HCT116 (cell line): ENCODE data around the gene ELN. TPM values are rescaled to one million over a fixed set of nuclear protein-coding genes. Genes with fewer than 3 reads are reported as not detected.

Experiments used
- EGR1 ChIP-seq: IDR thresholded peaks from 2 replicates; pipeline ENCODE4 v1.6.1; 2012; ENCODE audit warnings: low read depth
- SIN3A ChIP-seq: IDR thresholded peaks from 2 replicates; pipeline ENCODE4 v1.6.1; 2012; ENCODE audit warnings: low read depth
- ZNF274 ChIP-seq: fragments of 200-500 bp; sonication (Bioruptor generic); IDR thresholded peaks from 2 replicates; pipeline ENCODE4 v1.6.1; 2014; ENCODE audit warnings: mild to moderate bottlenecking, low read depth, low read length, inconsistent platforms
- total RNA-seq: library from RNA; stranded (reverse); gene quantifications from one replicate; pipeline ENCODE4 v1.2.1, GENCODE V29; 2021; ENCODE audit not compliant: unreplicated experiment
- TF ChIP-seq, protein P1 (sequence below): IDR thresholded peaks from 2 replicates; pipeline ENCODE4 v1.6.1; 2012; ENCODE audit warnings: low read depth

ELN gene
- total RNA-seq, 1 experiment from 2014 or later = 0.17 TPM

DNA sequence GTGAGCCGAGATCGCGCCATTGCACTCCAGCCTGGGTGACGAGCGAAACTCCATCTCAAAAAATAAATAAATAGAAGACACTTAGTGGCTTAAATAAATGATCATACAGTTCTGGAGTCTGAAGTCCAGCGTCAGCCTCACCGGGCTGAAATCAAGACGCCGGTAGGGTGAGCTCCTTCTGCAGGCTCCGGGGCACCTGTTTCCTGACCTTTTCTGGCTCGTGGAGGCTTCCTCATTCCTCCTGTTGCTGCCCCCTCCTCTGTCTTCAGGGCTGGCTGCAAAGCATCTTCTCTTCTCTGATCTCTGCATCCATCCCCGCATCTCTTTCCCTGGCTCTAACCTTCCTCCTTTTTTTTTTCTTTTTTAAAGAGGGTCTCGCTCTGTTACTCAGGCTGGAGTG is 88.4 kb downstream of the ELN start (continued):
- TF ChIP-seq, protein P1, sequence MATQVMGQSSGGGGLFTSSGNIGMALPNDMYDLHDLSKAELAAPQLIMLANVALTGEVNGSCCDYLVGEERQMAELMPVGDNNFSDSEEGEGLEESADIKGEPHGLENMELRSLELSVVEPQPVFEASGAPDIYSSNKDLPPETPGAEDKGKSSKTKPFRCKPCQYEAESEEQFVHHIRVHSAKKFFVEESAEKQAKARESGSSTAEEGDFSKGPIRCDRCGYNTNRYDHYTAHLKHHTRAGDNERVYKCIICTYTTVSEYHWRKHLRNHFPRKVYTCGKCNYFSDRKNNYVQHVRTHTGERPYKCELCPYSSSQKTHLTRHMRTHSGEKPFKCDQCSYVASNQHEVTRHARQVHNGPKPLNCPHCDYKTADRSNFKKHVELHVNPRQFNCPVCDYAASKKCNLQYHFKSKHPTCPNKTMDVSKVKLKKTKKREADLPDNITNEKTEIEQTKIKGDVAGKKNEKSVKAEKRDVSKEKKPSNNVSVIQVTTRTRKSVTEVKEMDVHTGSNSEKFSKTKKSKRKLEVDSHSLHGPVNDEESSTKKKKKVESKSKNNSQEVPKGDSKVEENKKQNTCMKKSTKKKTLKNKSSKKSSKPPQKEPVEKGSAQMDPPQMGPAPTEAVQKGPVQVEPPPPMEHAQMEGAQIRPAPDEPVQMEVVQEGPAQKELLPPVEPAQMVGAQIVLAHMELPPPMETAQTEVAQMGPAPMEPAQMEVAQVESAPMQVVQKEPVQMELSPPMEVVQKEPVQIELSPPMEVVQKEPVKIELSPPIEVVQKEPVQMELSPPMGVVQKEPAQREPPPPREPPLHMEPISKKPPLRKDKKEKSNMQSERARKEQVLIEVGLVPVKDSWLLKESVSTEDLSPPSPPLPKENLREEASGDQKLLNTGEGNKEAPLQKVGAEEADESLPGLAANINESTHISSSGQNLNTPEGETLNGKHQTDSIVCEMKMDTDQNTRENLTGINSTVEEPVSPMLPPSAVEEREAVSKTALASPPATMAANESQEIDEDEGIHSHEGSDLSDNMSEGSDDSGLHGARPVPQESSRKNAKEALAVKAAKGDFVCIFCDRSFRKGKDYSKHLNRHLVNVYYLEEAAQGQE = no peak
- TF ChIP-seq SIN3A (no peak), EGR1 (no peak), ZNF274 (no peak)

Other genes with a start within 250 kb of the ELN start
- 234 TPM for gene CLDN4, start 197.2 kb upstream of the ELN start, total RNA-seq
- gene METTL27, start 185.7 kb upstream of the ELN start, total RNA-seq = 30.4 TPM
- 1.1 TPM for gene TMEM270, start 167.0 kb upstream of the ELN start, total RNA-seq
- 56.3 TPM for gene LIMK1, start 55.6 kb downstream of the ELN start, total RNA-seq
- gene EIF4H, start 146.2 kb downstream of the ELN start, total RNA-seq = 384 TPM
- 9.4 TPM for gene LAT2, start 181.8 kb downstream of the ELN start, total RNA-seq
- 75.6 TPM for gene RFC2, start 226.2 kb downstream of the ELN start, total RNA-seq